K562 (cell line): ENCODE results near the gene DLG4. TPM values are rescaled to one million over a fixed set of nuclear protein-coding genes. Genes with fewer than 3 reads are reported as not detected.

Experiments used
- CBFB ChIP-seq: sonication (generic); formaldehyde crosslinking; IDR thresholded peaks from 2 replicates; pipeline ENCODE4 v1.4.0; 2020; ENCODE audit warnings: mild to moderate bottlenecking, missing genetic modification reagents
- CREM ChIP-seq: IDR thresholded peaks from 2 replicates; pipeline ENCODE4 v1.6.1; 2014; ENCODE audit warnings: antibody characterized with exemption, low read depth
- E2F6 ChIP-seq, 2 experiments: IDR thresholded peaks; 2 replicates each; pipeline ENCODE4 v1.6.1; 2011; ENCODE audit warnings: borderline replicate concordance in 1 of 2, control low read depth in 1 of 2, low read depth in 1 of 2, low read length in 1 of 2, mild to moderate bottlenecking in 1 of 2, mixed read lengths in 1 of 2, moderate library complexity in 1 of 2; ENCODE audit not compliant: insufficient read depth in 1 of 2, insufficient read length in 1 of 2, poor library complexity in 1 of 2, severe bottlenecking in 1 of 2; ENCODE audit errors: extremely low read depth in 1 of 2
- ESRRA ChIP-seq: fragments of 450-650 bp; IDR thresholded peaks from 2 replicates; pipeline ENCODE4 v1.6.1; 2014; ENCODE audit warnings: low read depth, mild to moderate bottlenecking, moderate library complexity, borderline replicate concordance
- FOSL1 ChIP-seq: fragments of 200-800 bp; sonication (Bioruptor generic); conservative IDR thresholded peaks from 2 replicates; pipeline ENCODE4 v1.6.1; 2016; ENCODE audit warnings: missing genetic modification characterization, missing compliant biosample characterization
- FOXJ2 ChIP-seq: fragments of 200-800 bp; sonication (Bioruptor generic); IDR thresholded peaks from 2 replicates; pipeline ENCODE4 v1.6.1; 2016; ENCODE audit warnings: missing genetic modification characterization, missing compliant biosample characterization
- FOXJ3 ChIP-seq: sonication (generic); formaldehyde crosslinking; IDR thresholded peaks from 2 replicates; pipeline ENCODE4 v1.4.0; 2020; ENCODE audit warnings: mild to moderate bottlenecking, missing genetic modification reagents
- GATAD2B ChIP-seq: fragments of 450-650 bp; IDR thresholded peaks from 2 replicates; pipeline ENCODE4 v1.6.1; 2017; ENCODE audit warnings: mild to moderate bottlenecking, borderline replicate concordance
- KHSRP ChIP-seq: fragments of 450-650 bp; IDR thresholded peaks from 2 replicates; pipeline ENCODE4 v1.6.1; 2017
- MTA1 ChIP-seq: fragments of 450-650 bp; IDR thresholded peaks from 2 replicates; pipeline ENCODE4 v1.6.1; 2017; ENCODE audit warnings: borderline replicate concordance
- NELFE ChIP-seq: IDR thresholded peaks from 2 replicates; pipeline ENCODE4 v1.6.1; 2011; ENCODE audit warnings: mild to moderate bottlenecking; ENCODE audit not compliant: insufficient read depth, insufficient read length
- NUFIP1 ChIP-seq: fragments of 450-650 bp; IDR thresholded peaks from 2 replicates; pipeline ENCODE4 v1.6.1; 2018; ENCODE audit not compliant: partially characterized antibody
- POLR2AphosphoS2 ChIP-seq: IDR thresholded peaks from 2 replicates; pipeline ENCODE4 v1.6.1; 2012; ENCODE audit warnings: low read length, improper control_type of control experiment
- STAG1 ChIP-seq: sonication (generic); formaldehyde crosslinking; IDR thresholded peaks from 2 replicates; pipeline ENCODE4 v1.5.0; 2020; ENCODE audit warnings: missing genetic modification reagents, borderline replicate concordance
- TAF1 ChIP-seq: IDR thresholded peaks from 2 replicates; pipeline ENCODE4 v1.6.1; 2011; ENCODE audit warnings: mild to moderate bottlenecking, low read length, moderate library complexity; ENCODE audit not compliant: insufficient read depth, control insufficient read depth, severe bottlenecking; ENCODE audit errors: extremely low read depth
- TCF7 ChIP-seq: sonication (generic); IDR thresholded peaks from 2 replicates; pipeline ENCODE4 v1.6.1; 2016; ENCODE audit warnings: antibody characterized with exemption, borderline replicate concordance
- TEAD4 ChIP-seq, 2 experiments: sonication (generic) in 1 of 2; formaldehyde crosslinking in 1 of 2; IDR thresholded peaks; 2 replicates each; pipeline versions ENCODE4 v1.6.1 to v1.8.0; 2012 to 2022; ENCODE audit warnings: borderline replicate concordance in 1 of 2, inconsistent platforms in 1 of 2, low read length in 1 of 2, mild to moderate bottlenecking in 1 of 2, missing genetic modification reagents in 1 of 2
- VEZF1 ChIP-seq: fragments of 200-800 bp; sonication (Bioruptor generic); IDR thresholded peaks from 2 replicates; pipeline ENCODE4 v1.6.1; 2017; ENCODE audit warnings: missing genetic modification characterization, missing compliant biosample characterization
- WHSC1 ChIP-seq: IDR thresholded peaks from one replicate; pipeline ENCODE4 v1.6.1; 2012; ENCODE audit warnings: low read length, control low read depth, inconsistent platforms
- ZFPM2 ChIP-seq: fragments of 250-450 bp; sonication (Bioruptor Pico); IDR thresholded peaks from 2 replicates; pipeline ENCODE4 v1.5.1; 2022; ENCODE audit warnings: mild to moderate bottlenecking
- ZNF217 ChIP-seq: sonication (generic); formaldehyde crosslinking; IDR thresholded peaks from 2 replicates; pipeline ENCODE4 v1.8.0; 2022; ENCODE audit warnings: mild to moderate bottlenecking, missing genetic modification reagents
- ZNF592 ChIP-seq: fragments of 450-650 bp; IDR thresholded peaks from 2 replicates; pipeline ENCODE4 v1.6.1; 2017; ENCODE audit warnings: antibody characterized with exemption, mild to moderate bottlenecking
- polyA plus RNA-seq, 8 experiments: library from polyadenylated mRNA; depleted of rRNA in 4 of 8; stranded (reverse) in 5 of 8; unstranded in 3 of 8; fragments of >200 nt; fragmentation: Nextera tagmentation in 2 of 8; fragmentation: Illumina TruSeq in 1 of 8; extraction: Ambion mirVana in 2 of 8; extraction: Trizol in 1 of 8; gene quantifications; 2 replicates each; pipeline versions ENCODE4 v1.2.1 to v1.2.3, GENCODE V29; 2011 to 2014; ENCODE audit warnings: inconsistent platforms in 1 of 8, missing spikeins in 1 of 8
- total RNA-seq, 7 experiments: library from RNA; depleted of rRNA in 6 of 7; stranded (reverse); fragments of >200 nt in 6 of 7; fragmentation: Illumina TruSeq in 2 of 7; extraction: Trizol in 2 of 7; gene quantifications; 2 replicates each; pipeline versions ENCODE4 v1.2.1 to v1.2.3, GENCODE V29; 2011 to 2021; ENCODE audit warnings: low replicate concordance in 1 of 7

The DLG4 gene
- total and polyA plus RNA-seq, 9 of the 15 experiments (the other 6 are each of a cell fraction or from before 2014, with no cell fraction given), result 0.03 to 12.0 (median 4.1) TPM

GRCh38 chr17:7191571-7192270, 27.9 kb downstream of the DLG4 start (continued):
- peak; percentile 47 for TF ChIP-seq VEZF1 (CRISPR knock-in tag)
- TF ChIP-seq CBFB, result no peak
- TF ChIP-seq ZFPM2 (CRISPR knock-in tag), result no peak
- TF ChIP-seq FOSL1 (tag), result peak; percentile 79
- no peak for TF ChIP-seq TAF1
- TF ChIP-seq ZNF217 (CRISPR knock-in tag), result no peak
- no peak for TF ChIP-seq NUFIP1
- no peak for TF ChIP-seq KHSRP
- no peak for TF ChIP-seq MTA1
- no peak for TF ChIP-seq TCF7
- no peak for TF ChIP-seq FOXJ3 (CRISPR knock-in tag)
- no peak for TF ChIP-seq ESRRA
- TF ChIP-seq GATAD2B, result no peak
- TF ChIP-seq WHSC1, result no peak
- TF ChIP-seq CREM, result peak; percentile 78
- TF ChIP-seq FOXJ2 (tag), result no peak
- TF ChIP-seq POLR2AphosphoS2, result no peak
- TF ChIP-seq E2F6 (IDR thresholded peaks at IDR 0.05; ENCODE audit: borderline replicate concordance in 1 of 2, extremely low read depth in 1 of 2, insufficient read depth in 1 of 2, insufficient read length in 1 of 2, low read depth in 1 of 2, low read length in 1 of 2, poor library complexity in 1 of 2, severe bottlenecking in 1 of 2), result no peak
- TF ChIP-seq NELFE, result no peak
- TF ChIP-seq STAG1, result no peak
- no peak for TF ChIP-seq ZNF592
- TF ChIP-seq TEAD4 (IDR thresholded peaks at IDR 0.05; ENCODE audit: low read length), result peak; percentile 28; the same call in 1 of the 2 replicates
- TF ChIP-seq TEAD4 (CRISPR knock-in tag; IDR thresholded peaks at IDR 0.05; ENCODE audit: borderline replicate concordance), result no peak
